ENCODE data around the gene NFKBIE. TPM values are rescaled to one million over a fixed set of nuclear protein-coding genes. Genes with fewer than 3 reads are reported as not detected.

The NFKBIE gene
- total and polyA plus RNA-seq, 9 of the 15 experiments (the other 6 are each of a cell fraction or from before 2014, with no cell fraction given): 2.1 to 16.4 (median 11.7) TPM

DNA sequence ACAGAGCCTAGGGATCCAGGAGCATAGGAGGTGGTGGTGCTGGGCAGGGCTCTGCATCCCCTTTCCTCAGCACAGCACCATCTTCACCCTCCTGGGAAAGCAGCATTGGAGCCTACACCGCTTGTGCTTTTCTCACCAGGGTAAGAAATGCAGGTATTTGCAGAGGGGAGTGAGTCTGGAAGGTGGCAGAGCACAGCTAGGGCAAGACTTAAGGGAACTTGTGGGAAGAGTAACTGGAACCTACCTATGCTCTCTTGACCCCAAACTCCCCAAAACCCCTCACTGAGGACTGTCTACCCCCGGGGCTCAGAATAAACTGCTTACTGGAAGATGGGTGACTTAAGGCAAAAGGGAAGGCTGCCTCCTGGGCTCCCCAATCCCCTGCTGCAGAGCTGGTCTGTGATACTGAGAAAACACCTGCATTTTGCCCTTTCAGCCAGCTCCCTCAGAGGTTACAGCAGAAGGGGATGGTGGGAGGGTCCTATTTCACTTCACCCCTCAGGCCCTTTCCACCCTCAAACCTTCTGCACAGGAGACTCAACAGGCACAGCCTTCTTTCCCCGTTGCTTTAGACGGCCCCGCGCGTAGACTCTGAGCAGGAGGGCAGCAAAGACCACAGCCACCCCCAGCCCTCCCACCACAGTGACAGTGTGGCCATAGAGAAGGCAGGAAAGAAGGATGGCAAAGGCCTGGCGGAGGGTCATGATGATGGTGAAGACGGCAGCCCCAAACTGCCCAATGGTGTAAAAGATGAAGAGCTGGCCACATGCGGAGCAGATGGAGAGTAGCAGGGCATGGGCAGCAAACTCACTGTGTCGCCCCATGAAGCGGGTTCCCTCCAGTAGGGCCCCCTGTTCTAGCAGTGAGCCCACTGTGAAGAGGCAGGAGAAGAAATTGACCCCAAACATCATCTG is 10.9 kb downstream of the NFKBIE start (continued):
- TF ChIP-seq, protein P1, sequence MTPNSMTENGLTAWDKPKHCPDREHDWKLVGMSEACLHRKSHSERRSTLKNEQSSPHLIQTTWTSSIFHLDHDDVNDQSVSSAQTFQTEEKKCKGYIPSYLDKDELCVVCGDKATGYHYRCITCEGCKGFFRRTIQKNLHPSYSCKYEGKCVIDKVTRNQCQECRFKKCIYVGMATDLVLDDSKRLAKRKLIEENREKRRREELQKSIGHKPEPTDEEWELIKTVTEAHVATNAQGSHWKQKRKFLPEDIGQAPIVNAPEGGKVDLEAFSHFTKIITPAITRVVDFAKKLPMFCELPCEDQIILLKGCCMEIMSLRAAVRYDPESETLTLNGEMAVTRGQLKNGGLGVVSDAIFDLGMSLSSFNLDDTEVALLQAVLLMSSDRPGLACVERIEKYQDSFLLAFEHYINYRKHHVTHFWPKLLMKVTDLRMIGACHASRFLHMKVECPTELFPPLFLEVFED (CRISPR knock-in tag; conservative IDR thresholded peaks at IDR 0.05): peak; percentile 88
- TF ChIP-seq, protein P2, sequence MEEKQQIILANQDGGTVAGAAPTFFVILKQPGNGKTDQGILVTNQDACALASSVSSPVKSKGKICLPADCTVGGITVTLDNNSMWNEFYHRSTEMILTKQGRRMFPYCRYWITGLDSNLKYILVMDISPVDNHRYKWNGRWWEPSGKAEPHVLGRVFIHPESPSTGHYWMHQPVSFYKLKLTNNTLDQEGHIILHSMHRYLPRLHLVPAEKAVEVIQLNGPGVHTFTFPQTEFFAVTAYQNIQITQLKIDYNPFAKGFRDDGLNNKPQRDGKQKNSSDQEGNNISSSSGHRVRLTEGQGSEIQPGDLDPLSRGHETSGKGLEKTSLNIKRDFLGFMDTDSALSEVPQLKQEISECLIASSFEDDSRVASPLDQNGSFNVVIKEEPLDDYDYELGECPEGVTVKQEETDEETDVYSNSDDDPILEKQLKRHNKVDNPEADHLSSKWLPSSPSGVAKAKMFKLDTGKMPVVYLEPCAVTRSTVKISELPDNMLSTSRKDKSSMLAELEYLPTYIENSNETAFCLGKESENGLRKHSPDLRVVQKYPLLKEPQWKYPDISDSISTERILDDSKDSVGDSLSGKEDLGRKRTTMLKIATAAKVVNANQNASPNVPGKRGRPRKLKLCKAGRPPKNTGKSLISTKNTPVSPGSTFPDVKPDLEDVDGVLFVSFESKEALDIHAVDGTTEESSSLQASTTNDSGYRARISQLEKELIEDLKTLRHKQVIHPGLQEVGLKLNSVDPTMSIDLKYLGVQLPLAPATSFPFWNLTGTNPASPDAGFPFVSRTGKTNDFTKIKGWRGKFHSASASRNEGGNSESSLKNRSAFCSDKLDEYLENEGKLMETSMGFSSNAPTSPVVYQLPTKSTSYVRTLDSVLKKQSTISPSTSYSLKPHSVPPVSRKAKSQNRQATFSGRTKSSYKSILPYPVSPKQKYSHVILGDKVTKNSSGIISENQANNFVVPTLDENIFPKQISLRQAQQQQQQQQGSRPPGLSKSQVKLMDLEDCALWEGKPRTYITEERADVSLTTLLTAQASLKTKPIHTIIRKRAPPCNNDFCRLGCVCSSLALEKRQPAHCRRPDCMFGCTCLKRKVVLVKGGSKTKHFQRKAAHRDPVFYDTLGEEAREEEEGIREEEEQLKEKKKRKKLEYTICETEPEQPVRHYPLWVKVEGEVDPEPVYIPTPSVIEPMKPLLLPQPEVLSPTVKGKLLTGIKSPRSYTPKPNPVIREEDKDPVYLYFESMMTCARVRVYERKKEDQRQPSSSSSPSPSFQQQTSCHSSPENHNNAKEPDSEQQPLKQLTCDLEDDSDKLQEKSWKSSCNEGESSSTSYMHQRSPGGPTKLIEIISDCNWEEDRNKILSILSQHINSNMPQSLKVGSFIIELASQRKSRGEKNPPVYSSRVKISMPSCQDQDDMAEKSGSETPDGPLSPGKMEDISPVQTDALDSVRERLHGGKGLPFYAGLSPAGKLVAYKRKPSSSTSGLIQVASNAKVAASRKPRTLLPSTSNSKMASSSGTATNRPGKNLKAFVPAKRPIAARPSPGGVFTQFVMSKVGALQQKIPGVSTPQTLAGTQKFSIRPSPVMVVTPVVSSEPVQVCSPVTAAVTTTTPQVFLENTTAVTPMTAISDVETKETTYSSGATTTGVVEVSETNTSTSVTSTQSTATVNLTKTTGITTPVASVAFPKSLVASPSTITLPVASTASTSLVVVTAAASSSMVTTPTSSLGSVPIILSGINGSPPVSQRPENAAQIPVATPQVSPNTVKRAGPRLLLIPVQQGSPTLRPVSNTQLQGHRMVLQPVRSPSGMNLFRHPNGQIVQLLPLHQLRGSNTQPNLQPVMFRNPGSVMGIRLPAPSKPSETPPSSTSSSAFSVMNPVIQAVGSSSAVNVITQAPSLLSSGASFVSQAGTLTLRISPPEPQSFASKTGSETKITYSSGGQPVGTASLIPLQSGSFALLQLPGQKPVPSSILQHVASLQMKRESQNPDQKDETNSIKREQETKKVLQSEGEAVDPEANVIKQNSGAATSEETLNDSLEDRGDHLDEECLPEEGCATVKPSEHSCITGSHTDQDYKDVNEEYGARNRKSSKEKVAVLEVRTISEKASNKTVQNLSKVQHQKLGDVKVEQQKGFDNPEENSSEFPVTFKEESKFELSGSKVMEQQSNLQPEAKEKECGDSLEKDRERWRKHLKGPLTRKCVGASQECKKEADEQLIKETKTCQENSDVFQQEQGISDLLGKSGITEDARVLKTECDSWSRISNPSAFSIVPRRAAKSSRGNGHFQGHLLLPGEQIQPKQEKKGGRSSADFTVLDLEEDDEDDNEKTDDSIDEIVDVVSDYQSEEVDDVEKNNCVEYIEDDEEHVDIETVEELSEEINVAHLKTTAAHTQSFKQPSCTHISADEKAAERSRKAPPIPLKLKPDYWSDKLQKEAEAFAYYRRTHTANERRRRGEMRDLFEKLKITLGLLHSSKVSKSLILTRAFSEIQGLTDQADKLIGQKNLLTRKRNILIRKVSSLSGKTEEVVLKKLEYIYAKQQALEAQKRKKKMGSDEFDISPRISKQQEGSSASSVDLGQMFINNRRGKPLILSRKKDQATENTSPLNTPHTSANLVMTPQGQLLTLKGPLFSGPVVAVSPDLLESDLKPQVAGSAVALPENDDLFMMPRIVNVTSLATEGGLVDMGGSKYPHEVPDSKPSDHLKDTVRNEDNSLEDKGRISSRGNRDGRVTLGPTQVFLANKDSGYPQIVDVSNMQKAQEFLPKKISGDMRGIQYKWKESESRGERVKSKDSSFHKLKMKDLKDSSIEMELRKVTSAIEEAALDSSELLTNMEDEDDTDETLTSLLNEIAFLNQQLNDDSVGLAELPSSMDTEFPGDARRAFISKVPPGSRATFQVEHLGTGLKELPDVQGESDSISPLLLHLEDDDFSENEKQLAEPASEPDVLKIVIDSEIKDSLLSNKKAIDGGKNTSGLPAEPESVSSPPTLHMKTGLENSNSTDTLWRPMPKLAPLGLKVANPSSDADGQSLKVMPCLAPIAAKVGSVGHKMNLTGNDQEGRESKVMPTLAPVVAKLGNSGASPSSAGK (IDR thresholded peaks at IDR 0.05): no peak
- no peak for TF ChIP-seq SMARCA4 (IDR thresholded peaks at IDR 0.05)
- TF ChIP-seq, protein P3, sequence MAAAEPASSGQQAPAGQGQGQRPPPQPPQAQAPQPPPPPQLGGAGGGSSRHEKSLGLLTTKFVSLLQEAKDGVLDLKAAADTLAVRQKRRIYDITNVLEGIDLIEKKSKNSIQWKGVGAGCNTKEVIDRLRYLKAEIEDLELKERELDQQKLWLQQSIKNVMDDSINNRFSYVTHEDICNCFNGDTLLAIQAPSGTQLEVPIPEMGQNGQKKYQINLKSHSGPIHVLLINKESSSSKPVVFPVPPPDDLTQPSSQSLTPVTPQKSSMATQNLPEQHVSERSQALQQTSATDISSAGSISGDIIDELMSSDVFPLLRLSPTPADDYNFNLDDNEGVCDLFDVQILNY (CRISPR knock-in tag; IDR thresholded peaks at IDR 0.05): 0 out of 2 replicates have a peak, but pooled peaks have one; percentile 74
- no peak for TF ChIP-seq RBBP5 (IDR thresholded peaks at IDR 0.05; ENCODE audit: borderline replicate concordance, insufficient read depth, low read length, poor library complexity, severe bottlenecking)
- TF ChIP-seq, protein P4, sequence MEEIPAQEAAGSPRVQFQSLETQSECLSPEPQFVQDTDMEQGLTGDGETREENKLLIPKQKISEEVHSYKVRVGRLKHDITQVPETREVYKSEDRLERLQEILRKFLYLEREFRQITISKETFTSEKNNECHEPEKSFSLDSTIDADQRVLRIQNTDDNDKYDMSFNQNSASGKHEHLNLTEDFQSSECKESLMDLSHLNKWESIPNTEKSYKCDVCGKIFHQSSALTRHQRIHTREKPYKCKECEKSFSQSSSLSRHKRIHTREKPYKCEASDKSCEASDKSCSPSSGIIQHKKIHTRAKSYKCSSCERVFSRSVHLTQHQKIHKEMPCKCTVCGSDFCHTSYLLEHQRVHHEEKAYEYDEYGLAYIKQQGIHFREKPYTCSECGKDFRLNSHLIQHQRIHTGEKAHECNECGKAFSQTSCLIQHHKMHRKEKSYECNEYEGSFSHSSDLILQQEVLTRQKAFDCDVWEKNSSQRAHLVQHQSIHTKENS (CRISPR knock-in tag; IDR thresholded peaks at IDR 0.05): no peak
- TF ChIP-seq, protein P5, sequence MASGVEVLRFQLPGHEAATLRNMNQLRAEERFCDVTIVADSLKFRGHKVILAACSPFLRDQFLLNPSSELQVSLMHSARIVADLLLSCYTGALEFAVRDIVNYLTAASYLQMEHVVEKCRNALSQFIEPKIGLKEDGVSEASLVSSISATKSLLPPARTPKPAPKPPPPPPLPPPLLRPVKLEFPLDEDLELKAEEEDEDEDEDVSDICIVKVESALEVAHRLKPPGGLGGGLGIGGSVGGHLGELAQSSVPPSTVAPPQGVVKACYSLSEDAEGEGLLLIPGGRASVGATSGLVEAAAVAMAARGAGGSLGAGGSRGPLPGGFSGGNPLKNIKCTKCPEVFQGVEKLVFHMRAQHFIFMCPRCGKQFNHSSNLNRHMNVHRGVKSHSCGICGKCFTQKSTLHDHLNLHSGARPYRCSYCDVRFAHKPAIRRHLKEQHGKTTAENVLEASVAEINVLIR (CRISPR knock-in tag; IDR thresholded peaks at IDR 0.05): no peak
- TF ChIP-seq BACH1 (tag; IDR thresholded peaks at IDR 0.05): no peak
